Activated effector memory CD4-positive, alpha-beta T cell treated with Interleukin-2 at 50 U/mL for 16 hours (primary cell): Measurements from ENCODE around the gene ASB18.
"Not testable (repeated sequence)": the region's sequence is repeated elsewhere in the genome, so short reads cannot be mapped to it uniquely, and the experiment has no call there.

Experiments
- DNase-seq: peaks from one replicate; pipeline ENCODE4 v3.0.0-alpha.2; 2020

ASB18 gene

DNA sequence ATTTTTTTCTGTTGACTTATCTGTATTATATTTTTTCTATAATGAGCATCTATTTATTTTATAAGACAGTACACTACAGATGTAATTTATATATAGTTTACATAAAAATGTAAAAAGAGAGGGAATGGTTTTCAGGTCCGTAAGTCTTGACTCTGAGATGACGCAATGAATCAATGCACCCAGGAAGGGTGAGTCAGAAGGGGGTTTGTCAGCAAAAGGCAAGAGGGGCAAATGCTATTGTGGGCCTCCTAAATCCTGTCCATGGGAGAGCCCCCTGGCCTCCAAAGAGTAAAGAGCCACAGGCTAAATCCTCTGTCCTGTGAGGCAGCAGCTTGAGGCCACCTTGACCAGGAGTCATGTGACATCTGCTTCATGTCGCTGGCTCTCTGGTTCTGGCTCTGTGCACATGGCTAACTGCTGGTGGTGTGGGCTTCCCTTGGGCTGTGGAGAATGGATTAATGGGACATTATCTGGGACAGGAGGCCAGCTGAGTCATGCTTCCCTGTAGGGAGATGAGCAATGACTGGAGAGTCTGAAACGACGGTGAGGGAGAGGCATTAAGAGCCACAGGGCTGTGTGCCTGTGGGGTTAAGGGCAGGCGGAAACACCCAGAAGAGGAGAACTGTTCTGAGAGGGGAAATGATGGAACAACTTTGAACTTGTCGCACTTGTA, 22.8 kb upstream of the ASB18 start:
- no peak for DNase-seq

DNA sequence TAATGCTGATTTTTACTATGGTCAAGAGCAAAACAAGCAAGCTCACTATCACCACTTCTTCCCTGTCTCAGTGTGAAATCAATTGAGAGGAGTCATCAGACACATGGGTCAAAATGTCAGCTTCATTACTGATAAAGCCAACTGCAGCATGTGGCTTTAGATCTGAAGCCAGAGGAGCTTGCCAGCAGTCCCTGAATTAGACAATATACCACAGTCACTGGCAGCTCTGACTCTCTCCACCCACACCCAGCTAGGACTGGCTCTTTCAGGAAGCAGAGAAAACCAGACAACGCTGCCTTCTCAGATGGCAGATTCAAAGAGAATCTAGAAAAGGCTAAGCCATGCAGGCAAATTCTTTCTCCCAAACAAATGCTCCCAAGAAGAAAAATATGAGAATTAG, 20.0 kb upstream of the ASB18 start:
- no peak for DNase-seq

DNA sequence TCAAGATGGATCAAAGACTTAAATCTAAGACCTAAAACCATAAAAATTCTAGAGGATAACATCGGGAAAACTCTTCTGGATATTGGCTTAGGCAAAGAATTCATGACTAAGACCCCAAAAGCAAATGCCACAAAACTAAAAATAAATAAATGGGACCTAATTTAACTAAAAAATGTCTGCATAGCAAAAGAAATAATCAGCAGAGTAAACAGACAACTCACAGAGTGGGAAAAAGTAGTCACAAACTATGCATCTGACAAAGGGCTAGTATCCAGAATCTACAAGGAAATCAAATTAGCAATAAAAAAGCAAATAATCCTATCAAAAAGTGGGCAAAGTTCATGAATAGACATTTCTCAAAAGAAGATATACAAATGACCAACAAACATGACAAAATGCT, 18.2 kb upstream of the ASB18 start:
- DNase-seq = no peak

DNA sequence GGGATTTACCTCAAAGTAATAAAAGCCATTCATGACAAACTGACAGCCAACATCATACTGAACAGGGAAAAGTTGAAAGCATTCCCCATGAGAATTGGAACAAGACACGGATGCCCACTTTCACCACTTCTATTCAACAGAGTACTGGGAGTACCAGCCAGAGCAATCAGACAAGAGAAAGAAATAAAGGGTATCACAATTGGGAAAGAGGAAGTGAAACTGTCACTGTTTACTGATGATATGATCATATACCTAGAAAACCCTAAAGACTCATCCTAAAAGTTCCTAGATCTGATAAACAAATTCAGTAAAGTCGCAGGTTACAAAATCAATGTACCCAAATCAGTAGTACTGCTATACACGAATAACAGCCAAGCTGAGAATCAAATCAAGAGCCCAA, 17.2 kb upstream of the ASB18 start:
- DNase-seq = no peak

DNA sequence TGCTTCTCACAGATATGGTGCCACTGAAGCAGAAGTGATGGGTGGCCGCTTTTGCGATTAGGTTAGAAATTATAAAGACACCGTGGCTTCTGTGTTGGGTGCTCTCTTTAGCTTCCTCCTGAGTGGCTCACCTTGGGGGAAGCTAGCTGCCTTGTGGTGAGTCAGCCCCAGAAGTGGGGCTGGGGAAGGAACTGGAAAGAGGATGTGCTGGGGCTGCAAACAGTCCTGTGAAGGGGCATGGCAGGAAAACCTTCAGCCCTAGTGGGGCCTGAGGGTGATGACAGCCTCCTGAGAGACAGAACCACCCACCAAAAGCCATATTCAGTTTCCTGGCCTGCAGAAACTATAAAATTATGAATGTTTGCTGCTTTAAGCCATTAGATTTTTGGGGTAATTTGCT, 8.9 kb upstream of the ASB18 start:
- DNase-seq = no peak

DNA sequence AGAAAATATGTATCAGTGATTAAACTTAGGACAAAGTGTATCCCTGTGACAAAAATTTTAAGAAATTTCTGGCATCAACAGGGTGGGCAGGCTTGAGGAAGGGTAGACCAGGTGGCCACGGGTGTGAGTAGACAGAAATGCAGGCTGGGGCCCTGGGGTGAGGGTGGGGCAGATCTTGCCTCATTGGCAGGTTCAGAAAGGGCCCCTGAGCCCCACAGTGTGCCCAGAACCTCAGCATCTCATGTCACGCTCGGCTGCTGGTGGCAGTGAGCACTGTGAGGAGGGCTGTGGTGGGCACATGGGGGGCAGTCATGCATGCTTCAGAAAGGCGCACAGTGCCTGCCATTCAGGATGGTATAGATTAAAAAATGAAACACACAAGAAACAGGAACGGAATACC, 7.6 kb upstream of the ASB18 start:
- no peak for DNase-seq

DNA sequence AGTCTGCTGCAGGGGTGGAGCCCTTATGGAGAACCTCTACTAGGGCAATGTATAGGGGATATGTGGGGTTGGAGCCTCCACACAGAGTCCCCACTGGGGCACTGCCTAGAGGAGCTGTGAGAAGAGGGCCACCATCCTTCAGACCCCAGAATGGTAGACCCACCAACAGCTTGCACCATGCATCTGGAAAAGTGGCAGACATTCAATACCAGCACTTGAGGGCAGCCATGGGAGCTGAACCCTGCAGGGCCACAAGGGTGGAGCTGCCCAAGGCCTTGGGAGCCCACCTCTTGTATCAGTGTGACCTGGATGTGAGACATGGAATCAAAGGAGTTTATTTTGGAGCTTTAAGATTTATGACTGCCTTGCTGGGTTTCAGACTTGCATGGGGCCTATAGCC, 5.7 kb upstream of the ASB18 start:
- DNase-seq = not testable (repeated sequence)

DNA sequence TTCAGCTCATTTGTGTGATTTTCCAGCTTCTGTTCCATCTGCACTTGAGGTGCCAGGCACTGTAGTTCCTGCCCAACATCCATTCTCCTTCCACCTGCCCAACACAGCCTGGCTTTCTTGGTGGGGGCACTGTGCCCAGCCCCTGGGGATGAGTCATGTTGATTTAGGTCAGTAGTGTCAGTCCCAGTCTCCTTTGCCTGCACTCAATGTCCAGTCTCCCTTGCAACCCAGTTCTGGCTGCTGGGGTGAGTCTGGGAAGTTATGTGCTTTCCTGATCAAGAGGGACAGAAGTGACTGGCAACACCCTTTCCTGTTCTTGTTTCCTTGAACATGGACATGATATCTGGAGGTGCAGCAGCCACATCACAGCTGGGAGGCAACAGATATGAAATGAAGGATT, 1.5 kb upstream of the ASB18 start:
- no peak for DNase-seq

DNA sequence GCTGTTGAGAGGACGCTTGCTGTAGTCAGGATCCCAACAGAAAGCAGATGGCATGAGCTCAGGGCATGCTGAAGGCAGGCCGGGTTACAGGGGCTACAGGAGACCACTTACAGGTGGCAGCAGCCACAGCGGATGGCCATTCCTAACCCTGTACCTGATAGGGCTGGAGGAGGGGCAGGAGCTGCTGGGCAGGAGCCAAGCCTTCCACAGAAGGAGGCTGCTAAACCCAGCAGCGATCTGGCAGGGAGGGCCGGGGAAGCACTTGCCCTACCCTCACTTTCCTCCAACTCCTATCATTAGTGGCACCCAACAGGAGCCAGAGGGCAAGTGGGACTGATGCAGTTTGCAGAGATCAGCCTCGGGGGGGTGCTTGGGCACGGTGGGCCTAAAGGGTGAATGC, 2.0 kb downstream of the ASB18 start:
- DNase-seq = no peak

DNA sequence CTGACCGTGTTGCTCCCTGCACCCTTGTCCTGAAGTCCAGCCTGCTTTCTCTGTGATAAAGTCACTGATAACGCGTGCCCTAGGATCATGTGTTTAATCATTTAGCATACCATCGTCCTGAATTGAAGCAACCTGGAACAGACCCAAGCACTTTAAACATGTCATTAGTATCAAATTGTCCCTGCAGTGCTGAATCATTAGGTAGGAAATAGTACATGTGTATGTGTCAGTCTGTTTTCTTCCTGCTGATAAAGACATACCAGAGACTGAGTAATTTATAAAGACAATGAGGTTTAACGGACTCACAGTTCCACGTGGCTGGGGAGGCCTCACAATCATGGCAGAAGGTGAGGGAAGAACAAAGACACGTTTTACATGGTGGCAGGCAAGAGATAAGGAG, 2.8 kb downstream of the ASB18 start:
- DNase-seq = no peak

DNA sequence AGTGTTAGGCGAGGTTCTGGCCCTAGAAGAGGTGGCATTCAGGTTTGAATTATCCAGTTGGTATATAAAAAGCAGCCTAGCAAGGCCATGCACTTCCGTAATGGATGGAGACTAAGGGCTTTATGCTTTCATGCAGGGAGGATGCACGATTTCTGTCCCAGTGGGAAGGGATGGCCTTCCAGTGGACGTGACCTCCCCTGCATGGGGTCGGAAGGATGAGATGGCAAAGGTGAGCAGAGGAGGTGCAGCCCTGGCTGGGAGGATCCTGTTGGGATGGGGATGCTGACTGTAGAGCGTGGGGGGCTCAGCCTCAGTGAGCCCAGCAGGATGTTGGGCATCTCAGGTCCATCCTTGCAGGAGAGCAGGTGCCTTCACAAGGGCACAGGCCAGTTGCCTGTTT, 4.8 kb downstream of the ASB18 start:
- no peak for DNase-seq

DNA sequence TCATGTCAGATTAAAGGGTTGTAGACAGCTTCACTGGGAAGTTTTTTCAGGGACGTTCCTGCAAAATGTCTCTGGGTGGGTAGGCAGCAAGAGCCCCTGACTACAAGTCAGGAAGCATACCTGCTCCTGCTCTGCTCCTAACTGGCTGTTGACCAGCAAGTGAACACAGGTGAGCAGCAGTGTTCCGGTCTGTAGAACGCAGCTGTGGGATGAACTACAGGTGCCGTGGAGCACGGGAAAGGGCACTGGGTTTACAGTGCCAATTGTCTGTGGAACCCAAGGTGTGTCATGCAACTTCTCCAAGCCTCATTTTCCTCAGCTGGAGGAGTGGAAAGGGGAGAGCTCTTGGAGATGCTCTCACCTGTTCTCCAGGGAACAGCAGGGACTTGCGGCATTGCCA, 6.6 kb downstream of the ASB18 start:
- DNase-seq = no peak

DNA sequence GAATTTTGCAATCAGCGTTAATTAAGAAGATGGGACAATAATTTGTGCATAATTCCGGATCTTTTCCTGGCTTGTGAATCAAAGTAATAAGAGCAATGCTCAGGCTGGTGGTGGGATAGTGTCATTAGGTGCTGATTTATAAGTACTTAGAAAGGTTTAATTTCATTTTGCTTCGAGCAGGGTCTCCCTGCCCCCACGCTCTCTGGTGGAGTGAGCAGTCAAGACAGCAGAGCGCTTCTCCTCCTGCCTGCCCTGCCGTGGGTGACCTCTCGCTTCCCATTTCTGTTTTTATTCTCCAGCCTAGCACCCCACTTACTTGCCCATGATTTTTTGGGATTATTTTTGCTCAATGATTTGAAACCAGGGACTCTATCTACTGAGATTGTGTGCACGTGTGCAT, 7.1 kb downstream of the ASB18 start:
- no peak for DNase-seq

DNA sequence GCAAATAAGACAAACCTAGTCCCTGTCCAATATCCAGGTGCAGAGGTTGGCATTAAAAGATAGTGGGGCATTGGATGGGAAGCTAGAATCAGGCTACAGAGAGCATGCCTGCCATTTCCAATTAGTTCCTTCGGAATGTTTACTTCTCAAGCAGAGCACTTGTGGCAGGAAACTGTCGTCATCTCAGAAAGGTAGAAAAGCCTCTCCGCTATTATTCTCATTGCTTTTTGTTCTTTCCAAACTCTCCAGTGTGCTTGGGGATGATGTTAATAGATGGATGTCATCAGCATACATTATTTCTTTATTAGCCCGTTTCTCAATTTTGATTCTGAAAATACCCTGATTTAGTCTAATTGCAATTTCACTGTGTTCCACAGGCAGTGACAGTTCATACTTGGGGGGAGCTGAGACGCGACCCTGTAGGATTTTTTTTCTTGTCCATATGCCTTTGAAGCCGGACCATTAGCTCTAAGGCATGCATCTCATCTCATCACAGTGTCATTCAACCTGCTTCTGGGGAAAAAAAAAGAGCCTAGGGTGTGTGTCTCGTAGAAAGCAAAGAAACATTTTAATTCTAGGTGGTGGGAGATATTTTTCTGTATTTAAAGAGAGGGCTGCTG, 7.7 kb downstream of the ASB18 start:
- DNase-seq = no peak

DNA sequence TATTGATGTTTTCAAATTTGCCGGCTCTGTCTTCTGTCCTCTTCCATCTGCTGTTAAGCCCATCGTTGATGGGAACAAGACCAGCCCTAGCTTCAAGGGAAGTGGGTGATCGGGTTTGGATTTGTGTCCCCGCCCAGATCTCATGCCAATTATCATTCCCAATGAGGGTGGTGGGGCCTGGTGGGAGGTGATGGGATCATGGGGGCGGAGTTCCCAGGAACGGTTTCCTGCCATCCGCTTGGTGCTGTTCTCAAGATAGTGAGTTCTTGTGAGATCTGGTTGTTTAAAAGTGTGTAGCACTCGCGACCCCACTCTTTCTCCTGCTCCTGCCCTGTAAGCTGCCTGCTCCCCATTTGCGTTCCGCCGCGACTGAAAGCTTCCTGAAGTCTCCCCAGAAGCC, 9.5 kb downstream of the ASB18 start:
- DNase-seq = no peak

DNA sequence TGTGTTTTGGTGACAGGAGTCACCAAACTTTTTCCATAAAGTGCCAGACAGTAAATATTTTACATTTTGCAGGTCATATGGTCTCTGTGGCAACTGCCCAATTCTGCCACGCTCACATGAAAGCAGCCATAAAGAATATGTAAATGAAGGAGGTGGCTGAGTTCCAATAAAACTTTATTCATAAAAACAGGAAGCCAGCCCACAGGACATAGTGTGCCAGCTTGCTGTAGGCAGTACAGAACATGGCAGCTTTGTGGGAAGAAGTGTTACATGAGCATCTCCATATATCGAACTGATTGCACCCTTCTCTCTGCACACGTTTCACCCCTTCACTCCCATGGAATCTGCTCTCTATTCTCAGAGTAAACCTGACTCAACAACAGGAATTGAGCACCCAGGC, 10.2 kb downstream of the ASB18 start:
- DNase-seq = no peak

DNA sequence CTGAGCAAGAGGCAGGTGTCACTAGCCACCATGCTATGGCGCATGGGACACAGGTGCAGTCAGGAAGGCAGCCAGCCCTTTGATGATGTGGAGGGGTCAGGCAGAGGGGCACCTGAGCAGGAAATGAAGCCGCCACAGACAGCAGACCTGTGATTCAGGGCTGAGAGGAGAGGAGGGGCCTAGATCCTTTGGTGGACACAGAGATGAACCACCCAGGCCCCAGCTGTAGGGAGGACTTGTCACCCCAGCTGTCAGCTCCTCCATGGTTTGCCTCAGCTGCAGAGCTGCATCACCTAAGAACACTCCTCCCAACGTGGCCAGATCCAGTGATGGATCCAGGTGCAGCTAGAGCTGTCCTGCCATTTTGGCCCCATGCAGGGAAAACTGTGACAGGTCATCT, 11.6 kb downstream of the ASB18 start:
- no peak for DNase-seq

DNA sequence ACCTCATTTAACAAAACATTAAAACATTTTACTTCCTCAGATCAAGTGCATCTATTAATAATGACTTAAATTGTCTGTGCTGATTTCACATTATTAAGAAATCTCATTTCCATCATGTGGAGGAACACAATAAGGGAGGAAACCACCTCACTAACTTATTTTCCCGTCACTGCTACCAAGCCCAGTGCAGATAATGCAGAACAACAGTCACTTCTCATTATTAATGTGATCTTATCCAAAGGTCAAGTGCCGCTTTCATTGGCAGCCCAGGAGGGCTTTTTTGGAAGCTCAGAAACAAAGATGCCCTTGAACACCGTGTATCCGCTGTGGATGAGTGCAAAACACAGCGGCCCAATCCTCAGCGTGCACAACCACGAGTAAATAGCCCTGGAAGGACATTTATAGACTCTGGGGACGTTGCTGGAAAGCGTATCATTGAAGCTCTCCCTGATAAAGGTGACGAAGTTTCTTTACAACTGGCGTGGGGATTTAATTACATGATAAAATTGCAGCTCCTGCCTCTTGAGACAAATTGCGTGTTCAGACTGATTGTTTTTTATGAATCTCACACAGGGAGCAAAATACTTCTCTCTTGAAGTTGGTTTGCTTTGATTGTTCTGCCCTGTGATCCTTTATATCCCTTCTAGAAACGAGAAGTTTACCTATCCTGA, 13.2 kb downstream of the ASB18 start:
- DNase-seq = no peak

DNA sequence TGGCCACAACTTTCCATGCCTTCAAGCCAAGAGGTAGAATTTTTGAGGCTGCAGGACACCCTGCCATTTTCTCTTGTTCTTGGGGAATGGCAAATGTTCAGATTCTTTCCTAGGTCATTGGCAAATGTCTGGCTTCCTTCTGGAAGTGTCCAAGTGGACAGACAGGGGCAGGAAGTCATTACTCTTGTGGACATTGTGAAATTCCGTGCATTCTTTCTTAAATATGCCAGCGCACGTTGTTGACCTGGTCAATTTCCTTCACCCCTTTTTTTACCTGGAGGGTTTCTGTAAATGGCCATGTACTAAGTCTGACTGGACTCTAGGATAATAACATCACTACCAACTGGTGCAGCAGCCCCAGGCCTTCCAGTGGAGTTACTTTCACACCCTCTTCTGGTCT, 13.9 kb downstream of the ASB18 start:
- no peak for DNase-seq

DNA sequence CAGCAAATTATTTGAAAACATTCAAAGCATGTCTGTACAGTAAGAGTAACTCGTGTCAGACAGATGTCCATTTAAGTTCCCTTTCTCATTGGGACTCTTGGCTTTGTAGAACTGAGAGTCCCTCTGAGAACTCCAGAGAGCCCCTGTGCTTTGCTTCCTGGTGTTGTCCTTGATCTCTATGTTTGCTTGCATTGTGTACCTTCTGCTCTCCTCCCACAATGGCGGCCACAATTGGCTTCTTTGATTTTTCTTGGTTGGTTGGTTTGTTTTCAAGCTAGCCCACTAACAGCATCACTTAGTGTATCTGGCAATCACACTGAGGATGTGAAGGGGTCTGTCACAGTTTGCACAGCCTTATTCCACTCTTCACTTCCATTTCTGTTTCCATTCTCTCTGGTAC, 15.1 kb downstream of the ASB18 start:
- DNase-seq = no peak

DNA sequence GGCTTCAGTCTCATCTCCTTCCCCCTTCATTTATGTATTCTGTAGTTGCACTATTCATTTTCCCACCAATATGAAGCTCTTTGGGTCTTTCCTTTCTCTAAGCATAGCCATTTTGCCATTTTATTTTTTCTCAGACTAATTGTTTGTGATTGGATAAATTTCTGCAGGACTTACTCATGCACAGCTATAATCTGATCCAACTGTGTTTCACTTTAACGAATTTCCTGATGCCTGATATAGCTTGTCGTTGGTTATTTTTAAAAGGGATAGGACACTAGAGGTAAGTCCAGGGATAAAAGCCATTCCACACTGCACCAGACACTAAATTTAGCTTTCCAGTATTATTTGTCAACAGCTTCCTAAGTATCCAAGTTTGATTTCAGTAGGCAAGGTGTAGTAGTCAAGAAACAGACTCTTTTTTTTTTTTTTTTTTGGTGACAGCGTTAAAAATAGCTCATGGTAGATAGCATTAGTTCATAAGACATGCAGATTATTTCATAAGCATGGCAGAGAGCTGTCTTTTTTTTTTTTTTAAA, 17.4 kb downstream of the ASB18 start:
- DNase-seq = no peak

DNA sequence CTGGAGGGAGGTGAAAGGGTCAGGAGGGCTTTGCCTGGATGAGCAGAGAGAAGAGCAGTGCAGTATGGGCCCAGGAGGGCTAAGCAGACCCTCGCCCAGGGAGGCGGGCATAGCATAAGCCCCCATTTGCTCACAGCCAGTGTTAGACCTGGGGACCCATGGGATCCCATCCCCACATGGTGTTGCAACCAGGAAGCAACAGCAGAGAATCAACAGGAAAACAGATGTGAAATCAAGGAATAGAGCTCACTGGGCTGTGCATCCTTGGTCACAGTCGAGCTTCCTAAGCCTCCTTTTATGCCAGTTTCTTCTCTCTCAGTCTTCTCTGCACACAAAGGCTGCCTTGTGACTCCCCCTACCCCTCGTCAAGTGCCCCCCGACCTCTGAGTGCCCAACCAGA, 19.9 kb downstream of the ASB18 start:
- no peak for DNase-seq

DNA sequence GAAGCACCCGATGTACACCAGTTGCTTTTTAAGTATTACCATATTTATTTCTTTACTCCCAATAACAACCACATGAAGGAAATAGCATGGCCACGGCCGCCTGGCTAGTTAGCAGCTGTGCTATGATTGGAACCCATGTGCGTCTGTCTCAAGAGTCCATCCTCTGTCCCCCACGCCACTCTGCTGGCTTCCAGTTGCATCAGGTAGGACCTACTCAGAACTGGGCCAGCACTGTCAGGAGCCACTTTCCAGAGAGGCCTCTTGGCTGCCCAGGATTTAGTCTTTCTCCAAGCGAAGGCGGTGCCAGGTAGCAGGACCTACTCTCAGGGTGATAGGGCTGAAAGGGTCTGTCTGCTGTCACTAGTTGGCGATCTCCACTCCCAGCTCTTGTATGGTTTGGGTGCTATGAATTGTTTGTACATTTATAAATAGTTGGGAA, 22.1 kb downstream of the ASB18 start:
- DNase-seq = no peak
